ENCODE measurements around the gene CHADL. TPM values are rescaled to one million over a fixed set of nuclear protein-coding genes. Genes with fewer than 3 reads are reported as not detected.

The CHADL gene
- total and polyA plus RNA-seq, 10 of the 15 experiments (the other 5 are each of a cell fraction or from before 2014, with no cell fraction given): 0.24 TPM; not detected in 9

GRCh38 chr22:41238570-41239442 is 1.9 kb downstream of the CHADL start:
- Histone ChIP-seq H3K79me2 (ENCODE audit: control insufficient read depth, insufficient read depth, low read length) (no peaks in the 10 kb centered on the region), H3K36me3 (ENCODE audit: control insufficient read depth in 2 of 2, insufficient read depth in 2 of 2, low read length in 1 of 2) (no peaks in the 10 kb centered on the region), H3K4me1 (ENCODE audit: control insufficient read depth, insufficient read depth, low read length) (peaks cover 3% of the 10 kb centered on the region; the same call in 1 of the 2 replicates), H3K4me3 (no peak overlapping the region), H3K27ac (ENCODE audit: control insufficient read depth, insufficient read depth) (no peak overlapping the region), H3K4me2 (ENCODE audit: control insufficient read depth, insufficient read depth) (no peak overlapping the region), H3K27me3 (replicated peaks in 1 of 2; ENCODE audit: control insufficient read depth in 2 of 2, insufficient read depth in 2 of 2, low read length in 1 of 2) (no peaks in the 10 kb centered on the region; a peak in 1 of 4 replicates), H4K20me1 (ENCODE audit: control insufficient read depth, insufficient read depth) (no peaks in the 10 kb centered on the region), H2AFZ (ENCODE audit: control insufficient read depth, low read depth, low read length) (no peak overlapping the region), H3K9ac (ENCODE audit: control insufficient read depth, insufficient read depth, low read length) (no peak overlapping the region), H3K9me3 (replicated peaks; ENCODE audit: control insufficient read depth, insufficient read depth, low read length) (no peaks in the 10 kb centered on the region)
- intact Hi-C loops (cut with micrococcal nuclease; ENCODE audit: unreplicated experiment): no loop called here
- in situ Hi-C loops (cut with MboI): no loop called here
- ChIA-PET CTCF (interaction anchor here (0.6 to 5.6 kb wide), 7 partner anchors 16 to 340 kb away, joined by 3 to 136 read pairs (median 3); no protein-coding TSS in a partner anchor), SMC1A (ENCODE audit: uncharacterized antibody, unreplicated experiment) (interaction anchor here (6.0 kb wide), 1 partner anchor 317 kb away, joined by 73 read pairs; no protein-coding TSS in a partner anchor), RAD21 (ENCODE audit: unreplicated experiment) (interaction anchor here (1.2 to 3.2 kb wide), 3 partner anchors 47 to 322 kb away, joined by 4 to 101 read pairs (median 7); partner anchors contain the start of gene RANGAP1), POLR2A (no interaction called here)
- DNase-seq (ENCODE audit: low read depth, low spot score): no peak
- no peak for FAIRE-seq
- ATAC-seq: no peak
- no TSS peak for BruUV-seq (replicated peaks)
- TF ChIP-seq MTA2 (IDR thresholded peaks at IDR 0.05; ENCODE audit: low read depth) (no peak), GABPA (IDR thresholded peaks at IDR 0.05; ENCODE audit: low read depth) (no peak), TBL1XR1 (IDR thresholded peaks at IDR 0.05; ENCODE audit: low read depth, low read length) (no peak), SREBF1 (IDR thresholded peaks at IDR 0.05; ENCODE audit: low read length) (no peak), PML (IDR thresholded peaks at IDR 0.05; ENCODE audit: low read length) (no peak), ZNF622 (IDR thresholded peaks at IDR 0.05) (no peak), HDAC6 (IDR thresholded peaks at IDR 0.05; ENCODE audit: unreplicated experiment) (no peak), ZNF207 (IDR thresholded peaks at IDR 0.05; ENCODE audit: borderline replicate concordance) (no peak), TCF3 (IDR thresholded peaks at IDR 0.05; ENCODE audit: borderline replicate concordance, insufficient read depth, low read depth, low read length) (no peak), YY1 (IDR thresholded peaks at IDR 0.05; ENCODE audit: low read depth, low read length) (no peak), NFYB (IDR thresholded peaks at IDR 0.05; ENCODE audit: insufficient read depth, low read depth, low read length) (no peak), PAX5 (IDR thresholded peaks at IDR 0.05; ENCODE audit: borderline replicate concordance, low read depth, low read length) (no peak), ZSCAN29 (IDR thresholded peaks at IDR 0.05) (no peak), NFYA (IDR thresholded peaks at IDR 0.05; ENCODE audit: borderline replicate concordance, low read depth, low read length) (no peak), SMC3 (IDR thresholded peaks at IDR 0.05; ENCODE audit: borderline replicate concordance, low read length) (no peak), NBN (IDR thresholded peaks at IDR 0.05) (no peak), SRF (IDR thresholded peaks at IDR 0.05; ENCODE audit: low read depth in 2 of 2, low read length in 2 of 2) (no peak), KLF5 (IDR thresholded peaks at IDR 0.05; ENCODE audit: partially characterized antibody) (no peak), MTA3 (IDR thresholded peaks at IDR 0.05; ENCODE audit: borderline replicate concordance, low read length) (no peak)
- WGBS (ENCODE audit: insufficient coverage, insufficient replicate concordance, low lambda C conversion rate, missing lambda C conversion rate): 86% methylated on average over 31 of the region's 32 CpGs
